HepG2 (cell line): Measurements from ENCODE around the gene CTDSP1. TPM values are rescaled to one million over a fixed set of nuclear protein-coding genes. Genes with fewer than 3 reads are reported as not detected.

ENCODE experiments used
- ATF4 ChIP-seq, 2 experiments: fragments of 450-650 bp in 1 of 2; sonication (generic) in 1 of 2; formaldehyde crosslinking; IDR thresholded peaks; 2 replicates each; pipeline versions ENCODE4 v1.5.0 to v1.8.0; 2020 to 2022; ENCODE audit warnings: mild to moderate bottlenecking in 1 of 2, missing genetic modification reagents in 1 of 2
- EHMT2 ChIP-seq: fragments of 200-600 bp; sonication (generic); IDR thresholded peaks from 2 replicates; pipeline ENCODE4 v1.7.0; 2017; ENCODE audit warnings: antibody characterized with exemption, low read depth, low read length, borderline replicate concordance
- EZH2 ChIP-seq: conservative IDR thresholded peaks from 2 replicates; pipeline ENCODE4 v1.6.1; 2012; ENCODE audit warnings: mild to moderate bottlenecking, low read depth, low read length, moderate library complexity
- FOXP4 ChIP-seq: sonication (generic); formaldehyde crosslinking; IDR thresholded peaks from 2 replicates; pipeline ENCODE4 v1.4.0; 2020; ENCODE audit warnings: missing genetic modification reagents
- GLI4 ChIP-seq: sonication (generic); formaldehyde crosslinking; IDR thresholded peaks from 2 replicates; pipeline ENCODE4 v1.5.1; 2020; ENCODE audit warnings: missing genetic modification reagents, mild to moderate bottlenecking, moderate library complexity, borderline replicate concordance
- IKZF1 ChIP-seq: fragments of 450-650 bp; IDR thresholded peaks from 2 replicates; pipeline ENCODE4 v1.7.1; 2016
- KAT2B ChIP-seq: fragments of 150-350 bp; IDR thresholded peaks from 2 replicates; pipeline ENCODE4 v1.6.1; 2014; ENCODE audit warnings: low read depth, low read length, borderline replicate concordance
- KLF6 ChIP-seq: IDR thresholded peaks from 2 replicates; pipeline ENCODE4 v1.8.0; 2016; ENCODE audit warnings: missing biosample characterization, missing genetic modification reagents
- MAFG ChIP-seq: sonication (generic); formaldehyde crosslinking; IDR thresholded peaks from 2 replicates; pipeline ENCODE4 v1.5.1; 2020; ENCODE audit warnings: mild to moderate bottlenecking, missing genetic modification reagents
- MLX ChIP-seq: IDR thresholded peaks from 2 replicates; pipeline ENCODE4 v1.6.1; 2016
- MTA1 ChIP-seq: sonication (generic); formaldehyde crosslinking; IDR thresholded peaks from 2 replicates; pipeline ENCODE4 v1.4.0; 2020; ENCODE audit warnings: missing genetic modification reagents, mild to moderate bottlenecking, borderline replicate concordance
- NFYC ChIP-seq: IDR thresholded peaks from 2 replicates; pipeline ENCODE4 v1.6.1; 2016; ENCODE audit warnings: missing genetic modification reagents, missing compliant biosample characterization
- PHF5A ChIP-seq: IDR thresholded peaks from one replicate; pipeline ENCODE4 v1.6.1; 2018; ENCODE audit warnings: low read depth, missing genetic modification reagents; ENCODE audit not compliant: unreplicated experiment
- SKI ChIP-seq: fragments of 450-650 bp; IDR thresholded peaks from one replicate; pipeline ENCODE4 v1.6.1; 2018; ENCODE audit warnings: mild to moderate bottlenecking; ENCODE audit not compliant: partially characterized antibody
- TAF15 ChIP-seq: fragments of 200-400 bp; formaldehyde crosslinking; IDR thresholded peaks from one replicate; pipeline ENCODE4 v1.6.1; 2018; ENCODE audit warnings: mild to moderate bottlenecking, low read depth, low read length; ENCODE audit not compliant: poor library complexity, severe bottlenecking
- TP53 ChIP-seq: sonication (generic); formaldehyde crosslinking; conservative IDR thresholded peaks from 2 replicates; pipeline ENCODE4 v1.4.0; 2020; ENCODE audit warnings: missing genetic modification reagents
- XRCC5 ChIP-seq: fragments of 200-400 bp; formaldehyde crosslinking; optimal IDR thresholded peaks from 2 replicates; pipeline ENCODE3; 2017; ENCODE audit warnings: mild to moderate bottlenecking, low read length
- ZBTB39 ChIP-seq: sonication (generic); formaldehyde crosslinking; IDR thresholded peaks from 2 replicates; pipeline ENCODE4 v1.5.0; 2020; ENCODE audit warnings: missing genetic modification reagents
- ZFX ChIP-seq: sonication (generic); formaldehyde crosslinking; IDR thresholded peaks from 2 replicates; pipeline ENCODE4 v1.4.0; 2020; ENCODE audit warnings: mild to moderate bottlenecking, low read depth, missing genetic modification reagents, moderate library complexity
- ZMAT3 ChIP-seq: sonication (generic); formaldehyde crosslinking; conservative IDR thresholded peaks from 2 replicates; pipeline ENCODE4 v1.7.0; 2021; ENCODE audit warnings: missing genetic modification reagents
- ZNF44 ChIP-seq: sonication (generic); formaldehyde crosslinking; IDR thresholded peaks from 2 replicates; pipeline ENCODE4 v1.5.1; 2020; ENCODE audit warnings: mild to moderate bottlenecking, missing genetic modification reagents
- ZNF501 ChIP-seq: sonication (generic); formaldehyde crosslinking; IDR thresholded peaks from 2 replicates; pipeline ENCODE4 v1.5.1; 2020; ENCODE audit warnings: mild to moderate bottlenecking, moderate library complexity, missing genetic modification reagents
- ZNF557 ChIP-seq: sonication (generic); formaldehyde crosslinking; IDR thresholded peaks from 2 replicates; pipeline ENCODE4 v1.4.0; 2020; ENCODE audit warnings: missing genetic modification reagents
- ZNF629 ChIP-seq: sonication (generic); formaldehyde crosslinking; conservative IDR thresholded peaks from 2 replicates; pipeline ENCODE4 v1.5.0; 2020; ENCODE audit warnings: missing genetic modification reagents
- ZUFSP ChIP-seq: sonication (generic); formaldehyde crosslinking; IDR thresholded peaks from 2 replicates; pipeline ENCODE4 v1.9.0; 2021; ENCODE audit warnings: missing genetic modification reagents, mild to moderate bottlenecking, borderline replicate concordance
- polyA plus RNA-seq, 8 experiments: library from polyadenylated mRNA; depleted of rRNA in 3 of 8; stranded (reverse) in 7 of 8; unstranded in 1 of 8; fragments of >200 nt; fragmentation: Illumina TruSeq in 4 of 8; extraction: Trizol in 4 of 8; gene quantifications; 2 replicates each; pipeline versions ENCODE4 v1.2.1 to v1.2.3, GENCODE V29; 2011 to 2016; ENCODE audit warnings: low read depth in 4 of 8, missing spikeins in 1 of 8, mixed read lengths in 1 of 8; ENCODE audit not compliant: insufficient read depth in 1 of 8
- total RNA-seq, 5 experiments: library from RNA; depleted of rRNA; stranded (reverse); fragments of >200 nt; fragmentation: Illumina TruSeq; extraction: Trizol; gene quantifications; 2 replicates each; pipeline ENCODE4 v1.2.3, GENCODE V29; 2016; ENCODE audit warnings: low read depth in 1 of 5

The CTDSP1 gene
- total and polyA plus RNA-seq, 2 of the 13 experiments (the other 11 are each of a cell fraction or from before 2014, with no cell fraction given) = 91.0 to 268 TPM

- no peak for TF ChIP-seq ZUFSP (CRISPR knock-in tag)
- TF ChIP-seq IKZF1 = no peak
- TF ChIP-seq MTA1 (CRISPR knock-in tag) = no peak
- no peak for TF ChIP-seq TAF15
- no peak for TF ChIP-seq MLX (CRISPR knock-in tag)
- TF ChIP-seq SKI = no peak
- no peak for TF ChIP-seq ZNF44 (CRISPR knock-in tag)
- TF ChIP-seq NFYC (CRISPR knock-in tag) = no peak
- TF ChIP-seq EZH2 = no peak
- no peak for TF ChIP-seq MAFG (CRISPR knock-in tag)
- TF ChIP-seq EHMT2 = no peak
- TF ChIP-seq KAT2B = no peak
- no peak for TF ChIP-seq TP53 (CRISPR knock-in tag)
- TF ChIP-seq ZMAT3 = no peak
- no peak for TF ChIP-seq GLI4
- no peak for TF ChIP-seq ZNF501 (CRISPR knock-in tag)
- no peak for TF ChIP-seq FOXP4 (CRISPR knock-in tag)
- peak; percentile 18 for TF ChIP-seq PHF5A
- no peak; the same call in 1 of the 2 replicates for TF ChIP-seq ZBTB39 (CRISPR knock-in tag)
- no peak for TF ChIP-seq ATF4 (CRISPR knock-in tag; IDR thresholded peaks at IDR 0.05)
- TF ChIP-seq XRCC5 = peak; percentile 48
- no peak for TF ChIP-seq ZNF629
- TF ChIP-seq ZNF557 (CRISPR knock-in tag) = no peak
- TF ChIP-seq KLF6 (CRISPR knock-in tag) = no peak
- TF ChIP-seq ZFX (CRISPR knock-in tag) = no peak
Measured at GRCh38 chr2:218397463-218397819, 2.2 kb upstream of the CTDSP1 start (continued).
